GM19239 (cell line): ENCODE results near the gene MYO1E.

Source experiments
- DNase-seq: peaks from one replicate; pipeline ENCODE4 v3.0.0; 2011; ENCODE audit warnings: low spot score; ENCODE audit not compliant: insufficient read length
- FAIRE-seq: peaks from 2 replicates; lab custom pipeline; 2011; peaks lifted over from hg19 to GRCh38; lab: Jason Lieb, UNC

The MYO1E gene

GRCh38 chr15:59119625-59120024, 253.0 kb downstream of the MYO1E start:
- DNase-seq (no peak), FAIRE-seq (no peak)

- no peak for FAIRE-seq
- no peak for DNase-seq
Observed at GRCh38 chr15:59116771-59117170, 255.9 kb downstream of the MYO1E start.

DNA sequence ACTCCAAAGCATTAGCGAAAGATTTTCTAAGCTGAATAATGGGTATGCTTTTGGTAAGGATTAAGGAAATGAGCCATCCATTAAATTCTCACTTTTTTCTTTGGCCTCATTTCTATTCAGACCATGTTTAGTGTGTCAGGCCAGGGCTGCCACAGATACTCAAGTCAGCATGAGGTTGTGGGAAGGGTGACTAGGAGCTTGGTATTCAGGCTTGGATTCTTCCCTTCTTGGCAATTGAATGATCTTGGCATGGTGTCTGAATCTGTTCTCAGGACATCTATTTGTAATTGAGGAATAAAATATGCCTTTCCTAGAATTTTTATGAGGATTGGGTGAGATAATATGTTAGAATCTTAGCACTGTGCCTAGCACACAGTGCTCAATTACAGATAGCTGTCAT, 256.5 kb downstream of the MYO1E start:
- FAIRE-seq (no peak), DNase-seq (no peak)

DNA sequence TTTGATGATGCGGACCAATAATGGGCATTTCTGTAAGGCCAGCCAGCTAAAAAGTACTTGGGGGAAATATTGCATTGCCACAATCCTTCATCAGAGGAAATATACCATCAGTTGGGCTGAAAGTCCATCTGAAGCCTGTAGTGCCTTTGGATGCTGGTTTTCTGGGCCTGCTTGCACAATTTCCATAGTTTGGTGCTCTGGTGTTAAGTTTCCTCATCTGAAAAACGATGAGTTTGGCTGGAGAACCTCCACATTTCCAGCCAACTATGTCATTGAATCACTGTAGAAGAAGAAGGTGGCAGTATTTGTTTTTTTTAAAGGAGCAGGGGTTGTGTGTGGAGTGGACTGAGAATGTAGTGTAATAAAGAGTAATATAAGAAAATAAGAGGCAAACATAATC, 257.6 kb downstream of the MYO1E start:
- FAIRE-seq (no peak), DNase-seq (no peak)

- FAIRE-seq = no peak
- DNase-seq = no peak
Observed at GRCh38 chr15:59111251-59111650, 261.4 kb downstream of the MYO1E start.

- FAIRE-seq = peak; percentile 4
- DNase-seq = no peak
Observed at GRCh38 chr15:59105854-59106253, 266.8 kb downstream of the MYO1E start.

- peak; percentile 97 for FAIRE-seq
- DNase-seq = peak; percentile 91
Observed at GRCh38 chr15:59104912-59105732, 267.5 kb downstream of the MYO1E start, which contains the start of gene CCNB2. Gene CCNB2, plus strand, starts transcription at chr15:59105146. Its CDS starts 123 bp downstream, at chr15:59105269.

GRCh38 chr15:59104602-59104911, 268.1 kb downstream of the MYO1E start:
- FAIRE-seq (no peak), DNase-seq (no peak)

DNA sequence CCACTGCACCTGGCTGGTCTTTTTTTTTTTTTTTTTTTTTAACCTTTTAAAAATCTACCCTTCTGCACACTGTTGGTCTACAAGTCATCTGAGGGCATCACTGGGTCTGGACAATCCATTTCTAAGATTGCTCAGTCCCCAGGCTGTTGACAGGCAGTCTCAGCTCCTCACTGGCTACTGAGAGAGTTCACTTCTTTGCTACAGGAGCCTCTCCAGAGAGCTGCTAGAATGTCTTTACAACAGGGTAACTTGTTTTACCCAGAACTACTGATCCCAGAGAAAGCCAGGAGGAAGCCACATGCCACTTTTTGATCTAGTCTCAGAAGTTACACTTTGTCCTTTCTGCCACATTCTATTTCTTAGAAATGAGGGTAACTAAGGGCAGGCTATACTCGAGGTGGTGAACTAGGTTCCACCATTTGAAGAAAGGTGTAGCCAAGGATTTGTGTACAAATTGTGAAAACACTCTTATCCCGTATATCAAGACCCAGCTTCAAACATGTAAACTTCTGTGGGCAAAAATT, 273.4 kb downstream of the MYO1E start:
- FAIRE-seq (no peak), DNase-seq (no peak)

- FAIRE-seq (no peak), DNase-seq (no peak)
Observed at GRCh38 chr15:59096429-59096828, 276.2 kb downstream of the MYO1E start.

GRCh38 chr15:59094077-59094476, 278.6 kb downstream of the MYO1E start:
- DNase-seq = no peak
- FAIRE-seq = no peak

DNA sequence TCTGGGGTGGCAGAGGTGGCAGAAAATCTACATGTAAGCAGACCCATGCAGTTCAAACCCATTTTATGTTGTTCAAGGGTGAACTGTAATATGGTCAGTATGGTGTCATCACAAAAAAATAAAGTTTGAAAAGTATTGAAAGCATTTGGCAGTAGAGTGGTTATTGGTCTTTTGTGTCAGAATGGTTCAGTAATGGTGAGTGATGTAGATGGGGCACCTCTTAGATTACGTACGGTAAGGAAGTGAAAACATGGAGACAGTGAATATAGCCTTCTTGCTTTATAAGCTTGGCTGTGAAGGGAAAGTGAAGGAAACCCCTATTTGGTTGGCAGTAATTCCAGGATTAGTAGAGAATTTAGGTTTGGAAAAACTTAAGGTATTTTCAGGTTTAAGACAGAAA, 284.9 kb downstream of the MYO1E start:
- FAIRE-seq (peak; percentile 14), DNase-seq (no peak)
